ENCODE data around the gene ZHX3. TPM values are rescaled to one million over a fixed set of nuclear protein-coding genes. Genes with fewer than 3 reads are reported as not detected.

ZHX3 gene
- total and polyA plus RNA-seq, 2 of the 4 experiments (the other 2 are of a cell fraction) = 25.0 to 28.0 TPM

DNA sequence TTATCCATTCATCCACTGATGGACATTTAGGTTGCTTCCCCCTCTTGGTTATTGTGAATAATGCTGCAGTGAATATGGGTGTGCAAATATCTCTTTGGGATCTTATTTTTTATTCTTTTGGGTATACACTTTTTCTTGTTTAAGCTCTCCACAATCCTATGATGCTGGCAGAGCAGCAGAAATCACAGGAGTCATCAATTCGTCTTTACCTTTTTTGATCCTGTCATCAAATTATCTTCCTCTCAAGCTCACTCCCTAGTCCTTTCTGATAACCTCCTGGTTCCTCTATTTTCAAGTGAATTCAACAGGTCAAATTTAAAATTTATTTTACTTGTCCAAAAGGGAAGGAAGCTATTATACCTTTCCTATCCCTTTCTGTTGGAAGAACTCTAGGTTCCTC is 91.1 kb downstream of the ZHX3 start:
- H4K8ac ChIP-seq (ENCODE audit: low read depth in 2 of 2, low read length in 2 of 2) = no peak overlapping the region
- WGBS, 2 experiments (ENCODE audit: extremely low coverage in 2 of 2, insufficient read length in 1 of 2) = no CpG with 5 or more reads among the region's 1 CpG
- intact Hi-C loops (cut with micrococcal nuclease) = no loop called here
- dilution Hi-C loops (cut with HindIII; ENCODE audit: low sequenced_read_pairs, unreplicated experiment) = no loop called here
- H3K79me1 ChIP-seq (ENCODE audit: low read depth in 1 of 2, low read length in 2 of 2) = peaks cover 24 to 51% of the 10 kb centered on the region in 2 experiments; a peak in 3 of 4 replicates
- no peak overlapping the region for H2AK9ac ChIP-seq (replicated peaks; ENCODE audit: low read depth, low read length, poor library complexity)
- H3K36me3 ChIP-seq (ENCODE audit: control insufficient read depth, insufficient read depth, low read length) = no peaks in the 10 kb centered on the region
- no peaks in the 10 kb centered on the region; the same call in 1 of the 2 replicates for H4K20me1 ChIP-seq (ENCODE audit: insufficient read depth, low read length)
- no peak overlapping the region for H2BK5ac ChIP-seq (ENCODE audit: low read depth, low read length, poor library complexity, severe bottlenecking)
- no peak overlapping the region for H2BK120ac ChIP-seq (ENCODE audit: low read depth, low read length)
- peaks cover 7% of the 10 kb centered on the region for H3K9me1 ChIP-seq (ENCODE audit: insufficient read depth, low read length)
- TF ChIP-seq, protein P1, sequence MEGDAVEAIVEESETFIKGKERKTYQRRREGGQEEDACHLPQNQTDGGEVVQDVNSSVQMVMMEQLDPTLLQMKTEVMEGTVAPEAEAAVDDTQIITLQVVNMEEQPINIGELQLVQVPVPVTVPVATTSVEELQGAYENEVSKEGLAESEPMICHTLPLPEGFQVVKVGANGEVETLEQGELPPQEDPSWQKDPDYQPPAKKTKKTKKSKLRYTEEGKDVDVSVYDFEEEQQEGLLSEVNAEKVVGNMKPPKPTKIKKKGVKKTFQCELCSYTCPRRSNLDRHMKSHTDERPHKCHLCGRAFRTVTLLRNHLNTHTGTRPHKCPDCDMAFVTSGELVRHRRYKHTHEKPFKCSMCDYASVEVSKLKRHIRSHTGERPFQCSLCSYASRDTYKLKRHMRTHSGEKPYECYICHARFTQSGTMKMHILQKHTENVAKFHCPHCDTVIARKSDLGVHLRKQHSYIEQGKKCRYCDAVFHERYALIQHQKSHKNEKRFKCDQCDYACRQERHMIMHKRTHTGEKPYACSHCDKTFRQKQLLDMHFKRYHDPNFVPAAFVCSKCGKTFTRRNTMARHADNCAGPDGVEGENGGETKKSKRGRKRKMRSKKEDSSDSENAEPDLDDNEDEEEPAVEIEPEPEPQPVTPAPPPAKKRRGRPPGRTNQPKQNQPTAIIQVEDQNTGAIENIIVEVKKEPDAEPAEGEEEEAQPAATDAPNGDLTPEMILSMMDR (conservative IDR thresholded peaks at IDR 0.05; ENCODE audit: low read depth, low read length) = no peak
- H2BK15ac ChIP-seq (ENCODE audit: low read depth, low read length) = no peak overlapping the region
- H3K9ac ChIP-seq (ENCODE audit: low read depth, low read length) = no peak overlapping the region
- H3K18ac ChIP-seq (ENCODE audit: low read depth, low read length) = no peak overlapping the region
- H2AFZ ChIP-seq (replicated peaks; ENCODE audit: low read length, poor library complexity) = no peak overlapping the region
- no peak overlapping the region for H3K23ac ChIP-seq (ENCODE audit: low read depth, low read length)
- H4K91ac ChIP-seq (ENCODE audit: insufficient read depth, low read depth, low read length) = no peak overlapping the region
- no peak overlapping the region for H2AK5ac ChIP-seq (ENCODE audit: low read depth, low read length)
- H3K4ac ChIP-seq (ENCODE audit: low read depth, low read length) = no peak overlapping the region
- no peaks in the 10 kb centered on the region for H3K9me3 ChIP-seq (ENCODE audit: control insufficient read depth, insufficient read depth, low read length)
- H2BK20ac ChIP-seq (ENCODE audit: low read depth, low read length) = no peak overlapping the region
- ChIA-PET POLR2A (ENCODE audit: unreplicated experiment) (no interaction called here), CTCF (no interaction called here)
- no peak overlapping the region for H3K4me2 ChIP-seq (ENCODE audit: low read depth, low read length)
- H3K4me3 ChIP-seq (ENCODE audit: insufficient read depth, low read depth, low read length) = no peak overlapping the region
- no peak overlapping the region for H3K56ac ChIP-seq (ENCODE audit: extremely low read depth, insufficient read depth, low read length)
- no peak overlapping the region for H4K5ac ChIP-seq (ENCODE audit: low read depth, low read length)
- in situ Hi-C loops (cut with MboI; ENCODE audit: low sequenced_read_pairs) = loop anchor here (5.0 kb wide), 1 partner anchor 49 kb away; no protein-coding TSS in a partner anchor
- H3K27me3 ChIP-seq (ENCODE audit: control insufficient read depth, insufficient read depth, low read length) = no peaks in the 10 kb centered on the region
- no peak overlapping the region for H3K27ac ChIP-seq (ENCODE audit: insufficient read depth, low read length)
- no TSS peak for BruUV-seq (replicated peaks)
- H3K4me1 ChIP-seq (ENCODE audit: control insufficient read depth, insufficient read depth, low read length) = peaks cover 9% of the 10 kb centered on the region
- no peak for DNase-seq
- no peak overlapping the region for H3K14ac ChIP-seq (replicated peaks; ENCODE audit: low read depth, low read length)
- no peak for ATAC-seq (ENCODE audit: low read depth)
